ENCODE measurements around the gene ITPK1.

The ITPK1 gene

GRCh38 chr14:93059260-93059659 lies 56.5 kb downstream of the ITPK1 start:
- DNase-seq = no peak

DNA sequence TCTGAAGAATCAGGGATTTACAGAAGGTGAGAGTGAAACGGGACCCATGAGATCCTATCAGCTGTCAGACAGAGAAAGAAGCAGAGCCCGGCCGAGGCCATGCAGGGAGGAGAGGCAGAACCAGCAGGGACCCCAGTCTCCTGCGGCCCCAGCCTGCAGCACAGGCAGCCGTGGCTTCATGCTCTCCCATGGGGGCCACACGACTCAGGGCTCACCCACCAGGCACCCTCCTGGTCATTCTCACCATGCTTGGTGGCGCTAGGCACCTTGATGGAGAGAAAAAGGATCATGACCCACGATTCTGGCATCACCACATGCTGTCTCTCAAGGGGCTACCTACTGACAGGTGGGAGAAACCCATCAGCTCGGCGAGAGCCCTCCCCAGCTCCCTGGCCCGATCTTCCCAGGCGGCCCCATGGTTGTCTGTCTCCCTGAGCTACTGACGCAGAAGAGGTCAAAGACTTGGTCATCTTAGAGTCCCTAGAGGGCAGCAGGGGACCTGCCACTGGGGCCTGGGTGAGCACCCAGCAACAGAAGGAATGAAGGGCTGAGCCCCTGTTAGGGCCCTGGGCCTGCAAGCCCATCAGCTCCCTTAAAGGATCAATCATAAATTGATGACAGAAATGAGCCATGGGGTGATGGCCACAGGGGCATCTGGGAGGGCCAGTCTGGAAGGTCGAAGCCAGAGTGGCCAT lies 58.0 kb downstream of the ITPK1 start:
- DNase-seq = no peak

DNA sequence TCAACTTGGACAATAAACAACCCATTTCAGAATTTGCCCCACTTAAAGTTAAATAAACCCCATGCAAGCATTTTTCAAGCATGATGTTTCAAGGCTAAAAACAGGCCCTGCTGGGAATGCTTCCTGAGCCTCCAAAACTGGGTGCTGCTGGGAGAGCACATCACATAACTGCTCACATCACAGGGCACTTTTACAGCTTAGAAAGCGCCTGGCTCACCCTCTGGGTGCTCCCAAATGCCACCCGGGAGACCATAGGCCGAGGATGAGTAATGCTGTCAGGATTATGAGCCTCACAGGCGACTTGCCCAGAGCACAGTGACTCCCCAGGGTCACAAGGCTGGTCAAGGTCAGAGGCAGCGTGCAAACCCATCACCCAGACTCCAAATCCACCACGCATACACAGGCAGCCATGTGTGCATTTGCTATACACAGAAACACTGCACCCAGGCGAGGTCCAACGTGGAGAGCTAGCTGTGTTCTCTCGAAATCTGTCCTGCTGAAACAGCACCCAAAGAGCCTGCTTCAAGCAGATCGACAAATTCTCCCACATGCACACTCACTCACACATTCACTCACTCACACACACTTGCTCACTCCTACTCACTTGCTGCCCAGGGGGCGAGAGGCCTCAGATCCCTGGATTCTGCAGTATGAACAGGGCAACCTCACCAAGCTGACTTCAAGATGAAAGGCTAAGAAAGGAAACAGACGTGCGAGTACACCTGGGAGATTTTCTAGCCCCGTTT lies 58.7 kb downstream of the ITPK1 start:
- no peak for DNase-seq

DNA sequence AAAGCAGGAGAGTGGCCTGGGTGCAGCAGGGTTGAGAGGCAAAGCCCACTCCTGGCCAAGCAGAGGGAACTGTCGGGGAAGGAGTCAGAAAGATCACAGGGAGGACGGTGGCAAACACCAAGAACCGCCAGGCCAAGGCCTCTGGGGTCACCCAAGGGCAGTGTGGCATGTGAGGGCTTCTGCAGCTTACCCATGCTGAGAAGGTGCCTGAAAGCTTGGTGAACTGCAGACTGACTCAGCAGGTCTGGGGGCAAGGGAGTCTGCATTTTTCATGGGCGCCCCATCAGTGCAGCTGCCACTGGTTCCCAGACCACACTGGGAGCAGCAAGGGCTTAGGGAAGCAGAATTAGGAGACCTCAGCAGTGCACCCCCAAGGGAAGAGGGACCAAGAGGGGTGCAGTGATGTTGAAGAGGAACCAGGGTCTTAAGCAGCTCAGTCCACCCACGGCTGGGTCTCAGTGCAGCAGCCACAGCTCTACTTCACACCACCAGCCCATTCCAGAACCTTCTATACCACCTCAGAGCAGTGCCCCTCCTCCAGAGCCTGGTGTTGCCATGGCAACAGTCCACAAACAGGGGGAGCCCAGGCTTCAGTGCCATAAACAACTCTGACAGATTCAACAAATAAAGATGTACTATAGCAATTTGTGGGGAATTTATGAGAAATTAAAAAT lies 59.4 kb downstream of the ITPK1 start:
- DNase-seq = no peak

GRCh38 chr14:93055651-93056115 lies 60.0 kb downstream of the ITPK1 start:
- no peak for DNase-seq

- DNase-seq = no peak
Observed at GRCh38 chr14:93054876-93055275, 60.8 kb downstream of the ITPK1 start.

- no peak for DNase-seq
Observed at GRCh38 chr14:93054006-93054405, 61.7 kb downstream of the ITPK1 start.

DNA sequence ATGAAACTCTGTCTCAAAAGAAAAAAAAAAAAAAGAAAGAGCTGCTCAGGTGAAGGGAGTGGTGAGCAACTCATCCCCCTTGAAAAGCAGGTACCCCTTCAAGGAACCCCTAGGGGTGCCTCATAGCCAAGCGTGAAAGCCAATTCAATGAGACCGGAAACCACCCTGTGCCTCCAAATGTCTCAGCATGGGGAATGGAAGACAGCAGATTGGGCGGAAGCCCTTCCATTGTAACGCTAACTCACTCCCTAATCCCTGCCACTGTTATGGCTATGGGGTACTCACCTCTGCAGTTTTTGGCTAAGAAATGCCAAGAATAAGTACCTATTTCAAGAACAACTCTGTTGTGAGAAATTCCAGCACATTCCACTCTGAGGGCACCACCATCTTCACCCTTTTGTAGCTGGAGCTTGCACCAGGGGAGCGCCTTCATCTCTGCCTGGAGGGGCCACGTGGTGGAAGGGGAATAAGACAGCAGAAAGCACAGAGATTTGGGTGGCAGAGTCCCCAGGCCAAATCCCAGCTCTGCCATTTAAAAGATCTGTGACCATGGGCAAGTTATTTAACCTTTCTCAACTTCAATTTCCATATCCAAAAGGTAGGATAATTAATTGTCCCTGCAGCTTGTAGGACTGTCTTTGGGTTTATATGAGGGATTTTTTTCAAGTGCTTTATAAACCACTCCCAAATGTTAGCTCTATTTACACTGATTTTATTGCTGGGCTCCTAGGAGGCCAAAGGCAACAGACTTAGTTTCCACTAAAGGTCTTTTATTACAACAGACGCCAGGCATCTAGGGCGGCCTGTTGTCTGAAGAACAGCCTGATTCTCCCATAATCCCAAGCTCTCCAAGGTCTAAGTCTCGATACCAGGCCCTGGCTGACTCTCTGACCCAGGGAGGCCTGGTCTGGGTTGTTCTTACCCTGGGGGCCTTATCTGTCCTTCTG lies 63.9 kb downstream of the ITPK1 start:
- no peak for DNase-seq

GRCh38 chr14:93050761-93051160 lies 65.0 kb downstream of the ITPK1 start:
- no peak for DNase-seq

DNA sequence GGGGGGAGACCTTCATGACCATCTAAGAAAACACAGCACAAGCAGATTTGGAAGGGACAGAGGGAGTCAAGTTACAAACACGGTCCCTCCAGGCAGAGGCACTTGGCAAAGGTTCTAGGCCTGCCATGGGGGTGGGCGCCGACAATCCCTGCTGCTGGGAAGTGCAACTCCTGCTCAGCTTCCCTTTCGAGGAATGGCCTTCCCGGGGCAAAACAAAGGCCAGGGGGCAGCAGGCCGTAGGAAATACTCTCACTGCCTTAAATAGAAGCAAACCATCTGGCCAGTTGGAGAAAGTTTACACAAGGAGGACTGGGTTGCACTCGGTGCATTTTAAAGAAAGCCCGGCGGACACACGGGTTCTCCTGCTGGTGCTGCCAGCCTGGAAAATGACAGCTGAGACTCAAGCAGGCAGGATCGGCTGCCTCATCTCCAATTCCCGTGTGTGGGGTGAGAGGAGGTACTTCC lies 65.8 kb downstream of the ITPK1 start:
- DNase-seq = no peak

DNA sequence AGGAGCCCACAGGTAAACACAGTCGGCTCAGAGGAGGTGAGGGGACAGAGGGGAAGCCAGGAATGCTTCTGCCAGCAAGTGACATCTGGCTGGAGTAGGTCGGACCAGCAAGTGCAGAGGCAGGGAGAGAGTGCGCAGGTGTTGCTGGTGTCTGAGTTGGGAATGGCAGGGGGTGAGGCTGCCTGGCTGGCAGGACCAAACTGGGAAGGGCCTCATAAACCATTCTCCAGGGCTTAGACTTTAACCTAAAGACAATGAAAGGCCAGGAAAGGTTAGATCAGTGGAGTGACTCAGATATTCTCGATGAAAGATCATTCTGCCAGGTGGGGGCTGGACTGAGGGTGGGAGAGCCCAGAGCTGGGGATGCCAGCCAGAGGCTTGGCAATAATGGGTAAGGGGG lies 66.4 kb downstream of the ITPK1 start:
- DNase-seq = no peak

DNA sequence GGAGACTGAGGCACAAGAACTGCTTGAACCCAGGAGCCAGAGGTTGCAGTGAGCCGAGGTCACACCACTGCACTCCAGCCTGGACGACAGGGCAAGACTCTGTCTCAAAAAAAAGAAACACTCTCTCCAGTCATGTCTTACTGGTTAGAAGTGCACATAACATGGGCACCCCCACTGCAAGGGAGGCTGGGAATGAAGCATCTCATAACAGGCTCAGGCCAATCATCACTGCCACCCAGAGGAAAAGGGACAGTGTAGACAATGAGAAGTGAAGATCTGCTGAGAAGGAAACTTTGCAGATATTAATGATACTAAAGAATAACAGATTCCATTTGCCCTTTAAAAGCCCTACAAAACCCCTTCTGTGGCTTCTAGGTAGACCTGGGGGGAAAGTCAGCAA lies 66.9 kb downstream of the ITPK1 start:
- no peak for DNase-seq

DNA sequence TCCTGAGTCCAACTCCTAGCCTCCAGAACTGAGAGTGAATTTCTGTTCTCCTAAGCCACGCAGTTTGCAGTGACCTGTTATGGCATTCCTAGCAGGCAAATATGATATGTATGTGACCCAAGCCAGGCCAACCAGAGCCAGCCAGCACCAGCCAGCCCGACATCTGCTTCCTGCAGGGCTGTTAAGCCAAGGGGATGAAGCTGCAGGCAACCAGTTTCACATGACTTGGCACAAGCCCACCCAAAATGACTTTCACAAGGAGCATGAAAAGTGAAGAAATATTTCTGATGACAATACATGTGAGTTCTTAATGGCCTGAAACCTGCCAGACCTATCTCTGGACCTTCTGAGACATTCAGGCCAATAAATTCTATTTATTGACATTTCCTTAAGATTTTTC lies 68.1 kb downstream of the ITPK1 start:
- no peak for DNase-seq

GRCh38 chr14:93047157-93047556 lies 68.6 kb downstream of the ITPK1 start:
- DNase-seq = no peak

GRCh38 chr14:93046705-93047050 lies 69.0 kb downstream of the ITPK1 start:
- DNase-seq = no peak

- DNase-seq = no peak
Observed at GRCh38 chr14:93045965-93046704, 69.6 kb downstream of the ITPK1 start.

GRCh38 chr14:93045211-93045674 lies 70.5 kb downstream of the ITPK1 start:
- no peak for DNase-seq

GRCh38 chr14:93044556-93044955 lies 71.2 kb downstream of the ITPK1 start:
- peak; percentile 80 to 86 (median 83) for DNase-seq

GRCh38 chr14:93044121-93044520 lies 71.6 kb downstream of the ITPK1 start:
- no peak for DNase-seq

DNA sequence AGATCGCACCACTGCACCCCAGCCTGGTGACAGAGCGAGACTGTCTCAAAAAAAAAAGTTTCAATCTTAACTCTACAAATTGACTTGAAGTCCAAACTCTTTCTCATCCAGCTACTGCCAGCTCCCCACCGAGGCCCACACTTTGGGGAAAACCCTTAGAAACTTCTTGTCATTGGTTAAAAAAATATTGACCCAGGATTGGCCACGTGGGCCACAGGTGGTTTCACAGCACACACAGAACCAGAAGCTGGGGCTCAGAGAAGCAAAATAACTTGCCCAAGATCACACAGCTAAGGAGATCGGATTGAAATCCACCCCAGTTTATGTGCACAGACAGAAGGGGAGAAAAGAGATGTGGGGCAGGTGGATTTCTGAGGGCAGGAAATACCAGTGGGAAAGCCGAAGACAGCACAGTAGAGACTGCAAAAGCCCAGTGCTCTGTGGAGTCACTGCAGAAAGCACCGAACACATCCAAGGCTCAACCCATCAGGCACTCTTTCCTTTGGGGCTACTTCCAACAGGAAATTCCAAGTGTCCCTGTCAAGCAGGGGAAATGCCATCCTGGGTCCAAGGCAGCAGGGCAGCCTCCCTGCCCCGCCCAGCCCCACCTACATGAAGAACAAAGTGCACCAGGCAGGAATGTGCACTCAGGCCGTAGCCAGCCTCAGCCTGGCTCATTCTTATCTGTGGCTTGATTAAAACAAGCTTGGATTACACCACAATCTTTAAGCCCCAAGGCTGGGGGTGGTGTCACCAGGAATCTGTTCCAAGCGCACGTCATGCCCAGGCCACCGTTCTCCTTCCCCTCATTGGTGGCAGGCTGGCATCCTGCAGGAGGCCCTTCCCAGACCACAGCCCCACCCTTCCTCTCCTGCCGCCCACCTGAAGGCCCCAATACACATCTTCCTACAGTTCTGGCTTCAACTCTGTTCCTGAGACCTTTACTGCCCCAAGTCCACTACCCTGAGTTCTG lies 72.5 kb downstream of the ITPK1 start:
- DNase-seq = peak in 1 of 3 donors; percentile 42

DNA sequence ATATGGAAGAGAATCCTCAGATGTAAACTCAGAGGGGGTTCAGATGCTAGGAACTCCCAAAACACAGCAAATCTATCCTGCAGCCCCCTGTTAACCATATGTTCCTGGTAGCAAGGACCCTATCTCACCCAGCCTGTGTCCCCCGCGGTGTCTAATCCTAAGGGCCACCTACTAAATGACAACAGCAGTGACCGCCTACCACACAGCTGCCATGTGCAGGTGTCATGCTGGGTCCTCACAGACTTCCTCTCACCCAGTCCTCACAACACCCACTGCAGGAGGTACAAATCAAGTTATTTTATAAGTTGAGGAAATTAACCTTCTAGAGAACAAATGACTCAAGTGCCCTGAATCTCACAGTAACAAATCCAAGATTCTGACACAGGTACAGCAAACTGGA lies 73.9 kb downstream of the ITPK1 start:
- no peak for DNase-seq

Measured in suppressor macrophage treated with lipopolysaccharide for 1 hour (primary cell).